NCI-H1930 (cell line): ENCODE measurements around the gene LYST.
"Not testable (repeated sequence)": the region's sequence is repeated elsewhere in the genome, so short reads cannot be mapped to it uniquely, and the experiment has no call there.

Source experiments
- DNase-seq, 2 experiments: peaks; one replicate each; lab custom pipeline; 2025; lab: John Stamatoyannopoulos, UW

Gene LYST

DNA sequence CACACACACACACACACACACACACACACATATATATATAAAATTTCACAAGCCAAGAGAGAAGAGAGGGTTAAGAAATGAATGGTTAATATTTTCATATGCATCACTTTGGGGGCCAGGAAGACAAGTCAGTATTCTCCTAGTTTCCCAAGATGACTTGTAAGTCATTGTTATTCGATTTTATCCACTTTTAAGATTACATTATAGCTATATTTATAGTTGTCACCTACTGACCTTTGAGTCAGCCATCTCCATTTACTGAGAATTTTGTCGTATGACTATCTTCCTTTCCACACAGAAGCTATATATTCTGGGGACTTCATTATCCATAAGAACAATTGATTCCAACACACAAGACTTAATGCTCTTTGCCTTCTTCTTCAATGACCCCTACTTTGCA lies 8.9 kb downstream of the LYST start:
- no peak for DNase-seq

DNA sequence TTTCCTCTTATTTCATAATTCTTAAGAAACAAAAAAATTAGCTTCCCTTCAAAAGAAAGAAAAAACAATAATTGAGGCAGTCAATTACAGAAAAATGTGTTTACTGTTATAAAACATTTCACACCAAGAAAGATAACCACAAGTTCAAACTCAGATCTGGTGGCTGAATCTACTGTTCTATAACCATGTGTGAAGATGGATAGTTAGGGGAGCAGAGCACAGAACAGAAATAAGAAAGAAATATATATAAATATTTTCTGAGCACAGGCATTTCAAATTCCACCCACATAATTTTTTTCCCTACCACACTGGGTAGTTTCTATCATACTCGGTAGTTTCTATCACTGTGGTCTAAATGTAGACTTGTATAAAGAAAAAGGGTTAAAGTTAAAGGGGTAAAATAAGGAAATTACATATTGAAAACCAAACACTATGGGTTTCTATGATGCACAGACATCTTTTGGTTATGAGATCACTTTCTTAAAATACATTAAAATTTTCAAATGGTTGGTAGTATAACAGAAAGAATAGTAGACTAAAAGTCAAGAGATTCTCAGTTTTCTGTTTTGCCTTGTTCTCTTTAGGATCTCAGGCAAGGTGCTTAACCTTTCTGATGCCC lies 10.8 kb downstream of the LYST start:
- DNase-seq = no peak

DNA sequence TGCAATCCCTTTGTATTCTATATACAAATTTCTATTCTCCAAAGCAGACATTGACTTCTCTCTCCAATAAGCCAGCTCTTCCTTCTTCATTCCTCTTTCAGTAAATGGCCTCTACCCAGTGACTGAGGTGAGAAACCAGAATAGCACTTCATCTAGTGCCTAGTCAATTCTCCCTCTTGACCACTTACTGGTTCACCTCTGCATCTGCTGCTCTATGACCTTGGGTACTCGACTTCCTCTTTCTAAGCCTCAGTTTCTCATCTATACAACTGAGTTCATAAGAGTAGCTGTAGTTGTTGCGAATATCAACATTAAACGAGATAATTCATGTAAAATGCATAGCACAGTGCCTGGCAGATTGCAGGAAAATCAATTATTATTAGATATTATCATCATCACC lies 12.4 kb downstream of the LYST start:
- DNase-seq = no peak

- DNase-seq = no peak
These were observed 13.1 kb downstream of the LYST start for GRCh38 chr1:235853653-235854052.

- no peak for DNase-seq
These were observed 13.8 kb downstream of the LYST start for GRCh38 chr1:235852887-235853286.

- no peak for DNase-seq
These were observed 14.8 kb downstream of the LYST start for GRCh38 chr1:235851939-235852338.

GRCh38 chr1:235848251-235848650 lies 18.5 kb downstream of the LYST start:
- not testable (repeated sequence) for DNase-seq

GRCh38 chr1:235845656-235846107 lies 21.0 kb downstream of the LYST start:
- DNase-seq = not testable (repeated sequence)

GRCh38 chr1:235844776-235845175 lies 21.9 kb downstream of the LYST start:
- DNase-seq = no peak

- DNase-seq = no peak
These were observed 23.2 kb downstream of the LYST start for GRCh38 chr1:235843461-235843961.

- DNase-seq = no peak
These were observed 24.7 kb downstream of the LYST start for GRCh38 chr1:235841938-235842545.

GRCh38 chr1:235838021-235838420 lies 28.7 kb downstream of the LYST start:
- DNase-seq = no peak

DNA sequence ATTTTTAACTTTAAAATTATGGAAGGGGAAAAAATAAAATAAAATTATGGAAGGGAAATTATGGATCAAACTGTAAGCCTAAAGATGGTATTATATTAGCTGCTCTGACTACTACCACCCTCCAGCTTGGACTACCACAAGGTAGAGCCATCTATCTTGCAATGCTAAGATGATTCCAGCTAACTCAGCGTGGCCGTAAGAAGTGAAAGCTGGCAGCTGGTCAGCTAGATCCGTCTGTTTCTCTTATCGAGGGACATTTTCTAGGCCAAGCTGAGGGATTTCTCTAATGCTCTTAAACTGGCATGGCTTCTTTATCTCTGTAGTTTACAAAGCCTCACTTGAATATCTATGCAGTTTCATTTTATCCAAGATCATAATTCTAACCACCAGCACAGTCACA lies 31.5 kb downstream of the LYST start:
- no peak for DNase-seq

- DNase-seq = no peak
These were observed 32.1 kb downstream of the LYST start for GRCh38 chr1:235834620-235835019.

GRCh38 chr1:235832011-235832410 lies 34.7 kb downstream of the LYST start:
- no peak for DNase-seq

DNA sequence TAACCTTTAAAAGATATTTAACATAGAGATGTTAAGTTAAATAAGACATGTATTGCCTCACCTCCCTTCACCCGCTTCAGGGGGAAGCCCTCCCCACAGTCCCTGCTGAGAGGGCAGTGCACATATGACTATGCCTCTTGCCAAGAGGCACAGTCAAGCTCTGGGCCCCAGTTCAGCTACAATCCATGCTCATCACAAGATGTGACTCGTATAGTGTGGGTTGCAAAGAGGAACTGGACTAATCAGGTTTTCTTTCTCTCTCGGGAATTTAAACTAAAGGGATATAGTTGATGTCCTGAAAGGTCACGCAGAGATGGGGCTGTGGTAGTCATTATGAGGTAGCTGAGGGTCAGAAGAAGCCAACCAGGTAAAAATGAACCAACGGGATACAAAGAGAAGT lies 35.6 kb downstream of the LYST start:
- DNase-seq = no peak

GRCh38 chr1:235826102-235826854 lies 40.4 kb downstream of the LYST start:
- no peak for DNase-seq

- DNase-seq = no peak
These were observed 41.5 kb downstream of the LYST start for GRCh38 chr1:235825229-235825628.

DNA sequence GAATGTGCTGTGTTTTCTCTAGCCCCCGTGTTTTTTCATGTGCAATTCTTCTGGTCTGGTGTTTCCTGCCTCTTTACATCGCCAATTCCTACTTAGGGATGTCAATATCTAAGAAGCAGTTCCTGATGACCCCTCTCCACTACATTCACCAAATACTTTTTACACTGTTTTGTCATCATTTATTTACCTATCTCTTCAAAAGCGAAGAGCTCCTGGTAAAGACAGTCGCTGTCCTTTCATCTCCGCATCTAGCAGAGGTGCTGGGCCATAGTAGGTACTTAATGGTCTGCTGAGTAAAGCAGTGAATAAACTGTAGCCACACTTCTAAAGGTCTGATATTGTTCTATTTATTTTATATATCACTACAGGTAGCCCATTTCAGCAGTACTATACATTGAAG lies 43.0 kb downstream of the LYST start:
- DNase-seq = no peak

GRCh38 chr1:235822685-235823084 lies 44.0 kb downstream of the LYST start:
- no peak for DNase-seq

- DNase-seq = no peak
These were observed 45.2 kb downstream of the LYST start for GRCh38 chr1:235821361-235821981.

DNA sequence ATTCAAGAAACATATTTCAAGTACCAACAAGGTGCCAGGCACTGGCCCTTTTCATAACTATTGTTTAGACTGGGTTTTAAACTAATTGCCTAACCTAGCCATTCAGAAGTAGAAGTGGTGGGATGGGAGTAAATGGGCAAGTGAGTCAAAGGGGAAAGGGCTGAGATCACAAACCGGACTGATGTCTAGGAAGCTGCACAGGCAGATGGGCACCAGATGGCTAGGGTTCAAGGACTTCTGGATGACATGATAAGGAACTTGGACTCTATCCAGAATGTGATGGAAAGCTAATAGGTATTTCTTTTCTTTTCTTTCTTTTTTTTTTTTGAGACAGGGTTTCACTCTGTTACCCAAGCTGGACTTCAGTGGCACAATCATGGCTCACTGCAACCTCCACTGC lies 46.6 kb downstream of the LYST start:
- no peak for DNase-seq
